Left lobe of liver (tissue), 2 donors: Measurements from ENCODE around the gene PCCA. TPM values are rescaled to one million over a fixed set of nuclear protein-coding genes. Genes with fewer than 3 reads are reported as not detected.
"Not testable (repeated sequence)": the region's sequence is repeated elsewhere in the genome, so short reads cannot be mapped to it uniquely, and the experiment has no call there.

Experiments
- ATAC-seq: fragments of 200-7000 bp; cut with Tn5 transposase; one replicate; pipeline ENCODE4 v1.9.1; 2020; ENCODE audit warnings: mild to moderate bottlenecking, moderate library complexity
- DNase-seq: peaks from one replicate; pipeline ENCODE4 v3.0.0-alpha.2; 2020; ENCODE audit warnings: low spot score
- total RNA-seq: library from RNA; stranded (reverse); gene quantifications from one replicate; pipeline ENCODE4 v1.2.1, GENCODE V29; 2021
- donor health status: DM: no; HTN: no; CAD: no; lungs with moderate emphysema.
- donor health status: DM: no; HTN: yes; CAD: no.

The PCCA gene
- total RNA-seq, 1 donor from 2014 or later: 83.5 TPM

GRCh38 chr13:100234524-100235136 is 145.7 kb downstream of the PCCA start:
- ATAC-seq (peak; percentile 10), DNase-seq (no peak)

GRCh38 chr13:100235311-100235901 is 146.5 kb downstream of the PCCA start:
- DNase-seq: no peak
- ATAC-seq: peak; percentile 71

- DNase-seq (no peak), ATAC-seq (no peak)
Measured at GRCh38 chr13:100240109-100240779, 151.4 kb downstream of the PCCA start.

GRCh38 chr13:100244431-100244830 is 155.5 kb downstream of the PCCA start:
- DNase-seq (no peak), ATAC-seq (no peak)

GRCh38 chr13:100245104-100245503 is 156.2 kb downstream of the PCCA start:
- ATAC-seq: no peak
- DNase-seq: no peak

GRCh38 chr13:100247937-100248336 is 159.0 kb downstream of the PCCA start:
- DNase-seq (no peak), ATAC-seq (no peak)

- no peak for DNase-seq
- no peak for ATAC-seq
Measured at GRCh38 chr13:100254002-100254401, 165.1 kb downstream of the PCCA start.

- ATAC-seq (no peak), DNase-seq (no peak)
Measured at GRCh38 chr13:100262404-100262803, 173.5 kb downstream of the PCCA start.

GRCh38 chr13:100266026-100266425 is 177.1 kb downstream of the PCCA start:
- ATAC-seq (no peak), DNase-seq (no peak)

GRCh38 chr13:100269837-100270236 is 180.9 kb downstream of the PCCA start:
- DNase-seq (peak; percentile 68), ATAC-seq (peak; percentile 83)

- no peak for ATAC-seq
- DNase-seq: no peak
Measured at GRCh38 chr13:100273138-100273537, 184.2 kb downstream of the PCCA start.

GRCh38 chr13:100273552-100273951 is 184.7 kb downstream of the PCCA start:
- ATAC-seq (peak; percentile 22), DNase-seq (no peak)

GRCh38 chr13:100274942-100275506 is 186.1 kb downstream of the PCCA start:
- DNase-seq (no peak), ATAC-seq (peak; percentile 27)

GRCh38 chr13:100275746-100276145 is 186.9 kb downstream of the PCCA start:
- ATAC-seq (no peak), DNase-seq (no peak)

- DNase-seq (no peak), ATAC-seq (no peak)
Measured at GRCh38 chr13:100280681-100281080, 191.8 kb downstream of the PCCA start.

GRCh38 chr13:100282306-100282705 is 193.4 kb downstream of the PCCA start:
- DNase-seq, ATAC-seq: not testable (repeated sequence)

- ATAC-seq: no peak
- DNase-seq: no peak
Measured at GRCh38 chr13:100290165-100290801, 201.4 kb downstream of the PCCA start.

GRCh38 chr13:100291624-100292023 is 202.7 kb downstream of the PCCA start:
- DNase-seq (no peak), ATAC-seq (no peak)

GRCh38 chr13:100297413-100297812 is 208.5 kb downstream of the PCCA start:
- no peak for ATAC-seq
- no peak for DNase-seq

- DNase-seq: no peak
- no peak for ATAC-seq
Measured at GRCh38 chr13:100298116-100298681, 209.3 kb downstream of the PCCA start.

GRCh38 chr13:100298691-100299090 is 209.8 kb downstream of the PCCA start:
- no peak for ATAC-seq
- no peak for DNase-seq
